Omental fat pad (tissue), 4 donors: Measurements from ENCODE around the gene VARS1. TPM values are rescaled to one million over a fixed set of nuclear protein-coding genes. Genes with fewer than 3 reads are reported as not detected.

Experiments
- ATAC-seq: fragments of 150-250 bp; one replicate; pipeline ENCODE4 v1.9.1; 2016; ENCODE audit warnings: mild to moderate bottlenecking, moderate library complexity; ENCODE audit not compliant: low FRiP score
- DNase-seq: peaks from one replicate; pipeline ENCODE4 v3.0.0-alpha.2; 2019; ENCODE audit warnings: low spot score
- CTCF ChIP-seq, 3 donors: fragments of 450-650 bp; IDR thresholded peaks; one replicate each; pipeline ENCODE4 v1.5.1; 2016 to 2017; ENCODE audit warnings: antibody characterized with exemption in 3 of 3, mild to moderate bottlenecking in 3 of 3, moderate library complexity in 2 of 3
- total RNA-seq, 4 donors: library from RNA; depleted of rRNA; stranded (reverse); fragments of >200 nt; gene quantifications; one replicate each; pipeline ENCODE4 v1.1.0, GENCODE V29; 2016

Gene VARS1
- total RNA-seq, 4 donors from 2014 or later = 31.6 to 47.0 (median 34.6) TPM

GRCh38 chr6:31775184-31775583 is 20.4 kb downstream of the VARS1 start:
- ATAC-seq (no peak), DNase-seq (no peak)
- TF ChIP-seq CTCF (IDR thresholded peaks at IDR 0.05) = no peak

GRCh38 chr6:31771992-31772358 is 23.6 kb downstream of the VARS1 start:
- TF ChIP-seq CTCF (IDR thresholded peaks at IDR 0.05) = no peak
- DNase-seq = no peak
- ATAC-seq = no peak

DNA sequence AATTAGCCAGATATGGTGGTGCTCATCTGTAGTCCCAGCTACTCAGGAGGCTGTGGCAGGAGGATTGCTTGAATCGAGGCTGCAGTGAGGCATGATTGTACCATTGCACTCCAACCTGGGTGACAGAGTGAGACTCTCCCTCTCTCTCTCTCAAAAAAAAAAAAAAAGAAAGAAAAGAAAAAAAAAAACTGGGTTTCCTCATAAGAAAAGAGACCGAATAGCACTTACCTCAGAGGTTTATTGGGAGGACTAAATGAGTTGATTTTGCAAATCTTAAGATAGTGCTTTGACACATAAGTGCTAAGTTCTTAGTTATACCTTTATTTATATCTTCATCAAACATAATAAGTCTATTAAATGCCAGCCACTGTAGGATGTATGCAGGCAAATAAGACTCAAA is 24.7 kb downstream of the VARS1 start:
- ATAC-seq = no peak
- DNase-seq = no peak
- TF ChIP-seq CTCF (IDR thresholded peaks at IDR 0.05) = no peak

GRCh38 chr6:31769684-31770371 is 25.7 kb downstream of the VARS1 start:
- DNase-seq = peak; percentile 71
- no peak for ATAC-seq
- TF ChIP-seq CTCF (IDR thresholded peaks at IDR 0.05) = no peak

- ATAC-seq (no peak), DNase-seq (no peak)
- TF ChIP-seq CTCF (IDR thresholded peaks at IDR 0.05) = no peak
Observed at GRCh38 chr6:31768363-31769257, 26.9 kb downstream of the VARS1 start.

GRCh38 chr6:31767096-31767645 is 28.4 kb downstream of the VARS1 start:
- DNase-seq (no peak), ATAC-seq (no peak)
- no peak for TF ChIP-seq CTCF (IDR thresholded peaks at IDR 0.05)
